Measurements from ENCODE around the gene IL1RAP. TPM values are rescaled to one million over a fixed set of nuclear protein-coding genes. Genes with fewer than 3 reads are reported as not detected.

The IL1RAP gene
- total RNA-seq, 2 experiments from 2014 or later: 2.1 to 5.6 TPM

GRCh38 chr3:190608850-190609589, 95.1 kb downstream of the IL1RAP start:
- H3K4me3 ChIP-seq (ENCODE audit: low read depth, low read length, poor library complexity, severe bottlenecking): no peak overlapping the region
- H3K4me2 ChIP-seq (ENCODE audit: low read length): no peak overlapping the region
- H3K9me3 ChIP-seq (ENCODE audit: low read length): no peaks in the 10 kb centered on the region
- intact Hi-C loops (cut with micrococcal nuclease; ENCODE audit: unreplicated experiment): no loop called here
- DNase-seq (ENCODE audit: low spot score): no peak
- TF ChIP-seq EZH2phosphoT487 (IDR thresholded peaks at IDR 0.05; ENCODE audit: borderline replicate concordance, low read depth, low read length): no peak
- TF ChIP-seq, protein P1, sequence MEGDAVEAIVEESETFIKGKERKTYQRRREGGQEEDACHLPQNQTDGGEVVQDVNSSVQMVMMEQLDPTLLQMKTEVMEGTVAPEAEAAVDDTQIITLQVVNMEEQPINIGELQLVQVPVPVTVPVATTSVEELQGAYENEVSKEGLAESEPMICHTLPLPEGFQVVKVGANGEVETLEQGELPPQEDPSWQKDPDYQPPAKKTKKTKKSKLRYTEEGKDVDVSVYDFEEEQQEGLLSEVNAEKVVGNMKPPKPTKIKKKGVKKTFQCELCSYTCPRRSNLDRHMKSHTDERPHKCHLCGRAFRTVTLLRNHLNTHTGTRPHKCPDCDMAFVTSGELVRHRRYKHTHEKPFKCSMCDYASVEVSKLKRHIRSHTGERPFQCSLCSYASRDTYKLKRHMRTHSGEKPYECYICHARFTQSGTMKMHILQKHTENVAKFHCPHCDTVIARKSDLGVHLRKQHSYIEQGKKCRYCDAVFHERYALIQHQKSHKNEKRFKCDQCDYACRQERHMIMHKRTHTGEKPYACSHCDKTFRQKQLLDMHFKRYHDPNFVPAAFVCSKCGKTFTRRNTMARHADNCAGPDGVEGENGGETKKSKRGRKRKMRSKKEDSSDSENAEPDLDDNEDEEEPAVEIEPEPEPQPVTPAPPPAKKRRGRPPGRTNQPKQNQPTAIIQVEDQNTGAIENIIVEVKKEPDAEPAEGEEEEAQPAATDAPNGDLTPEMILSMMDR (conservative IDR thresholded peaks at IDR 0.05; ENCODE audit: low read length): no peak
- POLR2A ChIA-PET: interaction anchor here (0.6 to 2.5 kb wide), 4 partner anchors 9 to 1286 kb away, joined by 3 to 7 read pairs (median 3); no protein-coding TSS in a partner anchor
- no peaks in the 10 kb centered on the region for H3K36me3 ChIP-seq (ENCODE audit: insufficient read depth, low read length)
- CTCF ChIA-PET (ENCODE audit: unreplicated experiment): no interaction called here
- no peaks in the 10 kb centered on the region for H3K9me2 ChIP-seq (ENCODE audit: insufficient read depth, low read length)
- no peak overlapping the region for H2AFZ ChIP-seq (ENCODE audit: low read length)
- H3K4me1 ChIP-seq (ENCODE audit: insufficient read depth, low read length, poor library complexity, severe bottlenecking): no peaks in the 10 kb centered on the region
- no peak overlapping the region for H3K27ac ChIP-seq (ENCODE audit: low read depth, low read length, poor library complexity, severe bottlenecking)
- no peaks in the 10 kb centered on the region for H3K79me2 ChIP-seq (ENCODE audit: insufficient read depth, low read depth, low read length)
- no TSS peak for BruUV-seq (replicated peaks)
- no peaks in the 10 kb centered on the region for H4K20me1 ChIP-seq (ENCODE audit: insufficient read depth, low read length)

DNA sequence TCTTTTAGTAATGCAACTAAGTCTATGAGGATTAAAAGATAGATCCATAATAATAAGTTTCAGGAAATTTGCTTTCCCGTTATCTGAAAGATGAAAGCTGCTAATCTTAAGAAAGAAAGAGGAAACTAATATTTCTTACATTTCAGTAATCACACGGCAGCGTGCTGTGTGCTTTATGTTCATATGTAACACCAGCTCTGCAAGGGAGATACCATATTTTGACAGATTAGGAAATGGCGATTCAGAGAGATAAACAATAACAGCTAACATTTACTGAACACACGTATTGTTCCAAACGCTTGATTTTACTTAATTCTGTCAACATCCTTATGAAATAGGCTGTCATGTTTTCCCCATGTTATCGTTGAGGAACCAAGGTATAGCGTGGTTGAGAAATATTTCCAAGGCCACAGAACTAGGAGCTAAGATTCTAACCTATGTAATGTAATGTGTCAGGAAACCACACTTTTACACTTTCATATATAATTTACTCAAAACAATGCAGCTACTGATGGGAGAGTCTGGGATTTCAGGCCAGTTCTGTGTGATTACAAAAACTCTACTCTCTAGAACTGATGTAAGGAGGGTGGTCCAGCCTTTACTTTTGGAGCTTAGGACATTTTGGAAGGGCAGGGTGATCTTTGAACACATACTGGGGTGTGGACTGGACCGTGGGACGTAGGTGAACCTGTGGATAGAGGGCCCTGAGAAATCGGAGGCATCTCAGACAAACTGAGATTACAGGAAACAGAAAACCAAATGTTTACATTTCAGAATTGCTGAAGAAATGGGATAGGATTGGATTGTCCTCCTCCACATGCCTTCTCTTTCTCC, 100.6 kb downstream of the IL1RAP start:
- Histone ChIP-seq H3K27ac (ENCODE audit: low read depth, low read length, poor library complexity, severe bottlenecking) (no peak overlapping the region), H3K4me2 (ENCODE audit: low read length) (no peak overlapping the region), H4K20me1 (ENCODE audit: insufficient read depth, low read length) (no peaks in the 10 kb centered on the region), H3K9me2 (ENCODE audit: insufficient read depth, low read length) (no peaks in the 10 kb centered on the region), H3K36me3 (ENCODE audit: insufficient read depth, low read length) (no peaks in the 10 kb centered on the region), H3K4me1 (ENCODE audit: insufficient read depth, low read length, poor library complexity, severe bottlenecking) (peaks cover 10% of the 10 kb centered on the region), H3K4me3 (ENCODE audit: low read depth, low read length, poor library complexity, severe bottlenecking) (no peak overlapping the region), H3K79me2 (ENCODE audit: insufficient read depth, low read depth, low read length) (no peaks in the 10 kb centered on the region), H3K9me3 (ENCODE audit: low read length) (no peaks in the 10 kb centered on the region), H2AFZ (ENCODE audit: low read length) (no peak overlapping the region)
- no peak for DNase-seq (ENCODE audit: low spot score)
- BruUV-seq (replicated peaks): no TSS peak
- intact Hi-C loops (cut with micrococcal nuclease; ENCODE audit: unreplicated experiment): no loop called here
- TF ChIP-seq, protein P1 (conservative IDR thresholded peaks at IDR 0.05; ENCODE audit: low read length): no peak
- TF ChIP-seq EZH2phosphoT487 (IDR thresholded peaks at IDR 0.05; ENCODE audit: borderline replicate concordance, low read depth, low read length): no peak
- ChIA-PET POLR2A (interaction anchor here (0.6 to 1.2 kb wide), 3 partner anchors 9 to 95 kb away, joined by 3 to 5 read pairs (median 5); no protein-coding TSS in a partner anchor), CTCF (ENCODE audit: unreplicated experiment) (no interaction called here)
